ENCODE measurements around the gene PALM. TPM values are rescaled to one million over a fixed set of nuclear protein-coding genes. Genes with fewer than 3 reads are reported as not detected.

The PALM gene
- total and polyA plus RNA-seq, 10 of the 15 experiments (the other 5 are each of a cell fraction or from before 2014, with no cell fraction given): 0.09 to 0.95 (median 0.23) TPM; not detected in 2

DNA sequence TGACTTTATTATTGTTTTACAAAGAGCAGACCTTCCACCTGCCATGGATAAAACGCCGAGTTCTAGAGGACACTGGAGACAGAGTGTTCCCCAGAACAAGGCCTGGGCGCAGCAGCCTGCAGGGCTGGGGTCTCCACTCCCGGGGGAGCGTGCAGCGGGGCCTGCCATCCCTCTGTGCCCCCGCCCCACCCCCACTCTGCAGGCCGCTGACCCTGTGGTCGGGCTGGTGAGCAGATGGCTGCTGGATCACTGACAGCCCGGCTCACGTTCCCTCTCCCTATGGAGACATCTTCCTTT lies 79.9 kb downstream of the PALM start:
- ChIA-PET CTCF (no interaction called here), RAD21 (ENCODE audit: unreplicated experiment) (no interaction called here), SMC1A (ENCODE audit: uncharacterized antibody, unreplicated experiment) (no interaction called here), POLR2A (no interaction called here)
- FAIRE-seq (no peak), ATAC-seq (no peak), DNase-seq (ENCODE audit: low read depth, low spot score) (no peak)
- WGBS (ENCODE audit: insufficient coverage, insufficient replicate concordance, low lambda C conversion rate, missing lambda C conversion rate): 60% methylated on average over 10 of the region's 11 CpGs
- no peak overlapping the region for H3K27ac ChIP-seq (ENCODE audit: control insufficient read depth, insufficient read depth)
- no TSS peak for BruUV-seq (replicated peaks)
- intact Hi-C loops (cut with micrococcal nuclease; ENCODE audit: unreplicated experiment): no loop called here
- no peak overlapping the region for H3K4me3 ChIP-seq
- no peaks in the 10 kb centered on the region for H3K79me2 ChIP-seq (ENCODE audit: control insufficient read depth, insufficient read depth, low read length)
- no peaks in the 10 kb centered on the region for H3K9me3 ChIP-seq (replicated peaks; ENCODE audit: control insufficient read depth, insufficient read depth, low read length)
- no peaks in the 10 kb centered on the region for H3K36me3 ChIP-seq (ENCODE audit: control insufficient read depth in 2 of 2, insufficient read depth in 2 of 2, low read length in 1 of 2)
- in situ Hi-C loops (cut with MboI): no loop called here
- H4K20me1 ChIP-seq (ENCODE audit: control insufficient read depth, insufficient read depth): no peaks in the 10 kb centered on the region
- no peak for TF ChIP-seq RB1 (IDR thresholded peaks at IDR 0.05; ENCODE audit: borderline replicate concordance)
- TF ChIP-seq NR2C2 (IDR thresholded peaks at IDR 0.05; ENCODE audit: borderline replicate concordance, control insufficient read depth, insufficient read length, low read depth): no peak
- no peak for TF ChIP-seq CBX3 (IDR thresholded peaks at IDR 0.05; ENCODE audit: borderline replicate concordance, low read depth)
- TF ChIP-seq, protein P1, sequence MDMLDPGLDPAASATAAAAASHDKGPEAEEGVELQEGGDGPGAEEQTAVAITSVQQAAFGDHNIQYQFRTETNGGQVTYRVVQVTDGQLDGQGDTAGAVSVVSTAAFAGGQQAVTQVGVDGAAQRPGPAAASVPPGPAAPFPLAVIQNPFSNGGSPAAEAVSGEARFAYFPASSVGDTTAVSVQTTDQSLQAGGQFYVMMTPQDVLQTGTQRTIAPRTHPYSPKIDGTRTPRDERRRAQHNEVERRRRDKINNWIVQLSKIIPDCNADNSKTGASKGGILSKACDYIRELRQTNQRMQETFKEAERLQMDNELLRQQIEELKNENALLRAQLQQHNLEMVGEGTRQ (IDR thresholded peaks at IDR 0.05; ENCODE audit: borderline replicate concordance, low read depth, low read length): no peak
- TF ChIP-seq TCF3 (IDR thresholded peaks at IDR 0.05; ENCODE audit: borderline replicate concordance, insufficient read depth, low read depth, low read length): no peak
- TF ChIP-seq, protein P2, sequence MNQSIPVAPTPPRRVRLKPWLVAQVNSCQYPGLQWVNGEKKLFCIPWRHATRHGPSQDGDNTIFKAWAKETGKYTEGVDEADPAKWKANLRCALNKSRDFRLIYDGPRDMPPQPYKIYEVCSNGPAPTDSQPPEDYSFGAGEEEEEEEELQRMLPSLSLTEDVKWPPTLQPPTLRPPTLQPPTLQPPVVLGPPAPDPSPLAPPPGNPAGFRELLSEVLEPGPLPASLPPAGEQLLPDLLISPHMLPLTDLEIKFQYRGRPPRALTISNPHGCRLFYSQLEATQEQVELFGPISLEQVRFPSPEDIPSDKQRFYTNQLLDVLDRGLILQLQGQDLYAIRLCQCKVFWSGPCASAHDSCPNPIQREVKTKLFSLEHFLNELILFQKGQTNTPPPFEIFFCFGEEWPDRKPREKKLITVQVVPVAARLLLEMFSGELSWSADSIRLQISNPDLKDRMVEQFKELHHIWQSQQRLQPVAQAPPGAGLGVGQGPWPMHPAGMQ (IDR thresholded peaks at IDR 0.05; ENCODE audit: borderline replicate concordance): no peak
- TF ChIP-seq BHLHE40 (IDR thresholded peaks at IDR 0.05; ENCODE audit: borderline replicate concordance in 1 of 2, low read depth in 2 of 2, low read length in 1 of 2): no peak
- H3K27me3 ChIP-seq (replicated peaks in 1 of 2; ENCODE audit: control insufficient read depth in 2 of 2, insufficient read depth in 2 of 2, low read length in 1 of 2): no peaks in the 10 kb centered on the region; a peak in 1 of 4 replicates
- H2AFZ ChIP-seq (ENCODE audit: control insufficient read depth, low read depth, low read length): no peak overlapping the region
- no peak overlapping the region for H3K4me2 ChIP-seq (ENCODE audit: control insufficient read depth, insufficient read depth)
- no peaks in the 10 kb centered on the region for H3K4me1 ChIP-seq (ENCODE audit: control insufficient read depth, insufficient read depth, low read length)
- no peak overlapping the region for H3K9ac ChIP-seq (ENCODE audit: control insufficient read depth, insufficient read depth, low read length)
